ENCODE measurements around the gene YAP1.
A peak's percentile ranks its signal among the peaks of the same experiment; 100 is the strongest.

The YAP1 gene

DNA sequence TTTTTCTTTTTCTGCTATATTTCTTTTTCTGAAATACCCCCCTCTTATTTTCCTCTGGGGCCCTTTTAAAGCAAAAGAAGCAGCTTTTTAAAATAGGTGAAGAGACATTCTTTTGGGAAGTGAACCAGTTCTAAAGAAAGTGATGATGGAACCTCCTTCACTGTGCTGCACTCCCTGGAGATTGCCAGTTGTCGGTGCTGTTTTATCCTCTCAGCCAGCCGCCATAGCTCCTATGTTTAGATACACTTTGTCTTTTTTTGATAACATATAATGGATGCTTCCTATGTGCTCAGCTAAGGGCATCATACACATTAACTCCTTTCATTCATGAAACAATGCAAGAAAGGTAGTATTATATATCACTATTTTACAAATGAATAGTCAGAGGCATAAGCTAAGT, 49.0 kb upstream of the YAP1 start:
- ChIA-PET CTCF (interaction anchor here (0.6 to 1.2 kb wide), 6 partner anchors 10 to 330 kb away, joined by 3 to 4 read pairs (median 3); no protein-coding TSS in a partner anchor), POLR2A (no interaction called here)

DNA sequence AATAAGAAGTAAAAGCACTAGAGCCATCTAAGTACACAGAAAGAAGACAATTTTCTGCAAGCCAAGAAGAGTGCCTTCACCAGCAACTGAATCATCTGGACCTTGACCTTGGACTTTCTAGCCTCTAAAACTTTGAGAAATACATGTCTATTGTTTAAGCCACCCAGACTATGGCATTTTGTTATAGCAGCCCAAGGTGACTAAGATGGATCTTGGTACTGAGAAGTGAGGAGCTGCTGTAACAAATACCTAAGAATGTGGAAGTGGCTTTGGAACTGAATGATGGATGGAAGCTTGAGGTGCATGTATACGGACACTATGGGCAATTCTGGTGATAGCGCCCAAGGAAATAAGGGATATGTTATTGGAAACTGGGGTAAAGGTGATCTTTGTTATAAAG, 48.1 kb upstream of the YAP1 start:
- TF ChIP-seq ZNF426 (tag by site-specific recombination; IDR thresholded peaks at IDR 0.05) (no peak), GLIS2 (tag by site-specific recombination; IDR thresholded peaks at IDR 0.05) (no peak), KLF9 (tag by site-specific recombination; IDR thresholded peaks at IDR 0.05; ENCODE audit: low read depth) (no peak), ZNF549 (tag by site-specific recombination; IDR thresholded peaks at IDR 0.05) (no peak)
- TF ChIP-seq, protein P1, sequence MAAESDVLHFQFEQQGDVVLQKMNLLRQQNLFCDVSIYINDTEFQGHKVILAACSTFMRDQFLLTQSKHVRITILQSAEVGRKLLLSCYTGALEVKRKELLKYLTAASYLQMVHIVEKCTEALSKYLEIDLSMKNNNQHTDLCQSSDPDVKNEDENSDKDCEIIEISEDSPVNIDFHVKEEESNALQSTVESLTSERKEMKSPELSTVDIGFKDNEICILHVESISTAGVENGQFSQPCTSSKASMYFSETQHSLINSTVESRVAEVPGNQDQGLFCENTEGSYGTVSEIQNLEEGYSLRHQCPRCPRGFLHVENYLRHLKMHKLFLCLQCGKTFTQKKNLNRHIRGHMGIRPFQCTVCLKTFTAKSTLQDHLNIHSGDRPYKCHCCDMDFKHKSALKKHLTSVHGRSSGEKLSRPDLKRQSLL (tag by site-specific recombination; IDR thresholded peaks at IDR 0.05): no peak
- TF ChIP-seq, protein P2, sequence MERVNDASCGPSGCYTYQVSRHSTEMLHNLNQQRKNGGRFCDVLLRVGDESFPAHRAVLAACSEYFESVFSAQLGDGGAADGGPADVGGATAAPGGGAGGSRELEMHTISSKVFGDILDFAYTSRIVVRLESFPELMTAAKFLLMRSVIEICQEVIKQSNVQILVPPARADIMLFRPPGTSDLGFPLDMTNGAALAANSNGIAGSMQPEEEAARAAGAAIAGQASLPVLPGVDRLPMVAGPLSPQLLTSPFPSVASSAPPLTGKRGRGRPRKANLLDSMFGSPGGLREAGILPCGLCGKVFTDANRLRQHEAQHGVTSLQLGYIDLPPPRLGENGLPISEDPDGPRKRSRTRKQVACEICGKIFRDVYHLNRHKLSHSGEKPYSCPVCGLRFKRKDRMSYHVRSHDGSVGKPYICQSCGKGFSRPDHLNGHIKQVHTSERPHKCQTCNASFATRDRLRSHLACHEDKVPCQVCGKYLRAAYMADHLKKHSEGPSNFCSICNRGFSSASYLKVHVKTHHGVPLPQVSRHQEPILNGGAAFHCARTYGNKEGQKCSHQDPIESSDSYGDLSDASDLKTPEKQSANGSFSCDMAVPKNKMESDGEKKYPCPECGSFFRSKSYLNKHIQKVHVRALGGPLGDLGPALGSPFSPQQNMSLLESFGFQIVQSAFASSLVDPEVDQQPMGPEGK (tag by site-specific recombination; IDR thresholded peaks at IDR 0.05): no peak
- TF ChIP-seq, protein P3, sequence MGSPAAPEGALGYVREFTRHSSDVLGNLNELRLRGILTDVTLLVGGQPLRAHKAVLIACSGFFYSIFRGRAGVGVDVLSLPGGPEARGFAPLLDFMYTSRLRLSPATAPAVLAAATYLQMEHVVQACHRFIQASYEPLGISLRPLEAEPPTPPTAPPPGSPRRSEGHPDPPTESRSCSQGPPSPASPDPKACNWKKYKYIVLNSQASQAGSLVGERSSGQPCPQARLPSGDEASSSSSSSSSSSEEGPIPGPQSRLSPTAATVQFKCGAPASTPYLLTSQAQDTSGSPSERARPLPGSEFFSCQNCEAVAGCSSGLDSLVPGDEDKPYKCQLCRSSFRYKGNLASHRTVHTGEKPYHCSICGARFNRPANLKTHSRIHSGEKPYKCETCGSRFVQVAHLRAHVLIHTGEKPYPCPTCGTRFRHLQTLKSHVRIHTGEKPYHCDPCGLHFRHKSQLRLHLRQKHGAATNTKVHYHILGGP (tag by site-specific recombination; IDR thresholded peaks at IDR 0.05): no peak
- TF ChIP-seq, protein P4, sequence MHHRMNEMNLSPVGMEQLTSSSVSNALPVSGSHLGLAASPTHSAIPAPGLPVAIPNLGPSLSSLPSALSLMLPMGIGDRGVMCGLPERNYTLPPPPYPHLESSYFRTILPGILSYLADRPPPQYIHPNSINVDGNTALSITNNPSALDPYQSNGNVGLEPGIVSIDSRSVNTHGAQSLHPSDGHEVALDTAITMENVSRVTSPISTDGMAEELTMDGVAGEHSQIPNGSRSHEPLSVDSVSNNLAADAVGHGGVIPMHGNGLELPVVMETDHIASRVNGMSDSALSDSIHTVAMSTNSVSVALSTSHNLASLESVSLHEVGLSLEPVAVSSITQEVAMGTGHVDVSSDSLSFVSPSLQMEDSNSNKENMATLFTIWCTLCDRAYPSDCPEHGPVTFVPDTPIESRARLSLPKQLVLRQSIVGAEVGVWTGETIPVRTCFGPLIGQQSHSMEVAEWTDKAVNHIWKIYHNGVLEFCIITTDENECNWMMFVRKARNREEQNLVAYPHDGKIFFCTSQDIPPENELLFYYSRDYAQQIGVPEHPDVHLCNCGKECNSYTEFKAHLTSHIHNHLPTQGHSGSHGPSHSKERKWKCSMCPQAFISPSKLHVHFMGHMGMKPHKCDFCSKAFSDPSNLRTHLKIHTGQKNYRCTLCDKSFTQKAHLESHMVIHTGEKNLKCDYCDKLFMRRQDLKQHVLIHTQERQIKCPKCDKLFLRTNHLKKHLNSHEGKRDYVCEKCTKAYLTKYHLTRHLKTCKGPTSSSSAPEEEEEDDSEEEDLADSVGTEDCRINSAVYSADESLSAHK (tag by site-specific recombination; IDR thresholded peaks at IDR 0.05): no peak
- Histone ChIP-seq H3K36me3 (ENCODE audit: control insufficient read depth in 2 of 2, insufficient read depth in 1 of 2, low read length in 2 of 2) (no peaks in the 10 kb centered on the region), H3K4me3 (ENCODE audit: low read depth, low read length) (no peak overlapping the region), H3K4me1 (ENCODE audit: control insufficient read depth, insufficient read depth, low read length) (no peaks in the 10 kb centered on the region), H3K9me3 (ENCODE audit: control insufficient read depth, insufficient read depth, low read depth, low read length) (no peaks in the 10 kb centered on the region), H3K27ac (ENCODE audit: extremely low read depth, low read depth, low read length) (no peak overlapping the region)
- CTCF ChIA-PET: interaction anchor here (1.1 kb wide), 1 partner anchor 207 kb away, joined by 3 read pairs; no protein-coding TSS in a partner anchor
- POLR2A ChIA-PET: no interaction called here

More for the DNA sequence above, 49.0 kb upstream of the YAP1 start:
- no peaks in the 10 kb centered on the region for H3K4me1 ChIP-seq (ENCODE audit: control insufficient read depth, insufficient read depth, low read length)
- no peak overlapping the region for H3K27ac ChIP-seq (ENCODE audit: extremely low read depth, low read depth, low read length)
- no peaks in the 10 kb centered on the region for H3K9me3 ChIP-seq (ENCODE audit: control insufficient read depth, insufficient read depth, low read depth, low read length)
- TF ChIP-seq, protein P5, sequence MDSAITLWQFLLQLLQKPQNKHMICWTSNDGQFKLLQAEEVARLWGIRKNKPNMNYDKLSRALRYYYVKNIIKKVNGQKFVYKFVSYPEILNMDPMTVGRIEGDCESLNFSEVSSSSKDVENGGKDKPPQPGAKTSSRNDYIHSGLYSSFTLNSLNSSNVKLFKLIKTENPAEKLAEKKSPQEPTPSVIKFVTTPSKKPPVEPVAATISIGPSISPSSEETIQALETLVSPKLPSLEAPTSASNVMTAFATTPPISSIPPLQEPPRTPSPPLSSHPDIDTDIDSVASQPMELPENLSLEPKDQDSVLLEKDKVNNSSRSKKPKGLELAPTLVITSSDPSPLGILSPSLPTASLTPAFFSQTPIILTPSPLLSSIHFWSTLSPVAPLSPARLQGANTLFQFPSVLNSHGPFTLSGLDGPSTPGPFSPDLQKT (IDR thresholded peaks at IDR 0.05; ENCODE audit: borderline replicate concordance, low read depth, low read length): 0 out of 2 replicates have a peak, but pooled peaks have one; percentile 22
- TF ChIP-seq ZNF654 (tag by site-specific recombination; IDR thresholded peaks at IDR 0.05; ENCODE audit: low read depth): 0 out of 2 replicates have a peak, but pooled peaks have one; percentile 9
- no peak for TF ChIP-seq ZNF433 (tag by site-specific recombination; IDR thresholded peaks at IDR 0.05; ENCODE audit: low read depth)
- TF ChIP-seq, protein P6, sequence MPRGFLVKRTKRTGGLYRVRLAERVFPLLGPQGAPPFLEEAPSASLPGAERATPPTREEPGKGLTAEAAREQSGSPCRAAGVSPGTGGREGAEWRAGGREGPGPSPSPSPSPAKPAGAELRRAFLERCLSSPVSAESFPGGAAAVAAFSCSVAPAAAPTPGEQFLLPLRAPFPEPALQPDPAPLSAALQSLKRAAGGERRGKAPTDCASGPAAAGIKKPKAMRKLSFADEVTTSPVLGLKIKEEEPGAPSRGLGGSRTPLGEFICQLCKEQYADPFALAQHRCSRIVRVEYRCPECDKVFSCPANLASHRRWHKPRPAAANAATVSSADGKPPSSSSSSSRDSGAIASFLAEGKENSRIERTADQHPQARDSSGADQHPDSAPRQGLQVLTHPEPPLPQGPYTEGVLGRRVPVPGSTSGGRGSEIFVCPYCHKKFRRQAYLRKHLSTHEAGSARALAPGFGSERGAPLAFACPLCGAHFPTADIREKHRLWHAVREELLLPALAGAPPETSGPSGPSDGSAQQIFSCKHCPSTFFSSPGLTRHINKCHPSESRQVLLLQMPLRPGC (tag by site-specific recombination; IDR thresholded peaks at IDR 0.05): no peak
- H3K36me3 ChIP-seq (ENCODE audit: control insufficient read depth in 2 of 2, insufficient read depth in 1 of 2, low read length in 2 of 2): no peaks in the 10 kb centered on the region
- no peak overlapping the region for H3K4me3 ChIP-seq (ENCODE audit: low read depth, low read length)

Data from HEK293 (cell line).